ENCODE data around the gene SLCO4A1.

- TF ChIP-seq POLR2AphosphoS5 (IDR thresholded peaks at IDR 0.05; ENCODE audit: low read depth, low read length) (no peak), REST (IDR thresholded peaks at IDR 0.05; ENCODE audit: insufficient read depth in 1 of 2, low read depth in 2 of 2, low read length in 2 of 2) (no peak), SIN3A (IDR thresholded peaks at IDR 0.05; ENCODE audit: borderline replicate concordance, insufficient read depth, low read length) (no peak), TAF1 (IDR thresholded peaks at IDR 0.05; ENCODE audit: borderline replicate concordance, insufficient read depth, low read length) (no peak), FOXP2 (optimal IDR thresholded peaks at IDR 0.05; ENCODE audit: borderline replicate concordance, extremely low read depth, extremely low read length, insufficient read depth) (no peak)
Measured at GRCh38 chr20:62593616-62594015, 48.7 kb upstream of the SLCO4A1 start.
